ENCODE results near the gene TBC1D3I.

DNA sequence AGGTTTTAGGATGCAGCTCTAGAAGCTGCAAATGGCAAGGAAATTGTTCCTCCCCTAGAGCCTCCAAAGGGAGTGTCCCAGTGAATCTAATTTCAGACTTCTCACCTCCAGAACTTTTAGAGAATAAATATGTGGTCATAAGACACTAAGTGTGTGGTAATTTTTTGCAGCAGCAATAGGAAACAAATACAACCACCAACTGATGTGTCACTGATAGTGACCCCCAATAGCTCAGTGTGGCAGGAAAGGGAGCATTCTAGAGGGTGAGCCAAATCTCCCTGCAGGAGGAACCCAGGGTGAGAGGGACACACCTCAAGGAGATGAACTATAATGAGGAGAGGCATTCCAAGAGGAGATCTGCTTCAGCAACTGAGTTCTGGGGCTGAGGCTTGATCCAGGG lies 49.5 kb downstream of the TBC1D3I start:
- no peak for TF ChIP-seq EZH2 (IDR thresholded peaks at IDR 0.05; ENCODE audit: insufficient read depth, poor library complexity, severe bottlenecking)
- no peak for TF ChIP-seq EZH2phosphoT487 (IDR thresholded peaks at IDR 0.05; ENCODE audit: insufficient read depth, low read depth)

Data from GM23248 (cell line).